ENCODE data around the gene AGBL5.

The AGBL5 gene

GRCh38 chr2:27050996-27051901 lies at the start of gene AGBL5:
AGBL5 (plus strand) TSS chr2:27051668; CDS start chr2:27052959, 1,291 bp downstream.
- DNase-seq (ENCODE audit: low spot score) = peak; percentile 93

GRCh38 chr2:27001950-27002349 lies 49.5 kb upstream of the AGBL5 start:
- DNase-seq (ENCODE audit: low spot score) = no peak

- DNase-seq (ENCODE audit: low spot score) = peak; percentile 58
Observed at GRCh38 chr2:27003007-27003406, 48.5 kb upstream of the AGBL5 start.

GRCh38 chr2:27003857-27004256 lies 47.6 kb upstream of the AGBL5 start:
- DNase-seq (ENCODE audit: low spot score) = peak; percentile 16

- DNase-seq (ENCODE audit: low spot score) = no peak
Observed at GRCh38 chr2:27006602-27007415, 44.7 kb upstream of the AGBL5 start.

GRCh38 chr2:27007416-27008374 lies 43.8 kb upstream of the AGBL5 start:
- DNase-seq (ENCODE audit: low spot score) = no peak

- no peak for DNase-seq (ENCODE audit: low spot score)
Observed at GRCh38 chr2:27008678-27009077, 42.8 kb upstream of the AGBL5 start.

- no peak for DNase-seq (ENCODE audit: low spot score)
Observed at GRCh38 chr2:27009083-27009482, 42.4 kb upstream of the AGBL5 start.

GRCh38 chr2:27009716-27010115 lies 41.8 kb upstream of the AGBL5 start:
- no peak for DNase-seq (ENCODE audit: low spot score)

- no peak for DNase-seq (ENCODE audit: low spot score)
Observed at GRCh38 chr2:27010139-27010538, 41.3 kb upstream of the AGBL5 start.

GRCh38 chr2:27013738-27014137 lies 37.7 kb upstream of the AGBL5 start:
- no peak for DNase-seq (ENCODE audit: low spot score)

GRCh38 chr2:27014771-27015433 lies 36.6 kb upstream of the AGBL5 start:
- DNase-seq (ENCODE audit: low spot score) = no peak

GRCh38 chr2:27016801-27017325 lies 34.6 kb upstream of the AGBL5 start:
- peak; percentile 69 for DNase-seq (ENCODE audit: low spot score)

GRCh38 chr2:27018142-27018541 lies 33.3 kb upstream of the AGBL5 start:
- DNase-seq (ENCODE audit: low spot score) = no peak

GRCh38 chr2:27019459-27019858 lies 32.0 kb upstream of the AGBL5 start:
- DNase-seq (ENCODE audit: low spot score) = no peak

GRCh38 chr2:27019931-27020855 lies 31.3 kb upstream of the AGBL5 start:
- DNase-seq (ENCODE audit: low spot score) = no peak

- DNase-seq (ENCODE audit: low spot score) = no peak
Observed at GRCh38 chr2:27021253-27022049, 30.0 kb upstream of the AGBL5 start.

GRCh38 chr2:27023740-27024139 lies 27.7 kb upstream of the AGBL5 start:
- no peak for DNase-seq (ENCODE audit: low spot score)

GRCh38 chr2:27024188-27024587 lies 27.3 kb upstream of the AGBL5 start:
- DNase-seq (ENCODE audit: low spot score) = no peak
